ENCODE results near the gene RETREG1.
A peak's percentile ranks its signal among the peaks of the same experiment; 100 is the strongest.

Gene RETREG1

GRCh38 chr5:16579142-16579847, 37.5 kb downstream of the RETREG1 start:
- DNase-seq, result peak; percentile 64

DNA sequence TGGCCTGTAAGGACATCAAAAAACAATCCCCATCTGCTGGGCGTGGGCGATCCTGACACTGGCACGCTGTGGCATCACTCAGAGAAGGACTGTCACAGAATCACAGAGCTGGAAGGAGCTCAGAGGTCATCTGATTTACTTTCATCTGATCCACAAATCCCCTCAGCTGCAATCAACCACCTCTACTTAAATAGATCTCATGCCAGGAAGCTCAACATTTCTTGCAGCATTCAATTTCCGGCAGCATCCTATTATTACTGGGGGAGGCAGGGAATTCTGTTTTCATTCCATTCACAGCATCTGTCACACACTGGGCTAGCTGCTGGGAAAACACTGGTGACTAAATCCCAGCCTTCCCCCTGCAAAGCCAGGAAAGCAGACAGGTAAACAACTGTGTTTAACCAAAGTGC, 38.3 kb downstream of the RETREG1 start:
- peak; percentile 84 for DNase-seq

DNA sequence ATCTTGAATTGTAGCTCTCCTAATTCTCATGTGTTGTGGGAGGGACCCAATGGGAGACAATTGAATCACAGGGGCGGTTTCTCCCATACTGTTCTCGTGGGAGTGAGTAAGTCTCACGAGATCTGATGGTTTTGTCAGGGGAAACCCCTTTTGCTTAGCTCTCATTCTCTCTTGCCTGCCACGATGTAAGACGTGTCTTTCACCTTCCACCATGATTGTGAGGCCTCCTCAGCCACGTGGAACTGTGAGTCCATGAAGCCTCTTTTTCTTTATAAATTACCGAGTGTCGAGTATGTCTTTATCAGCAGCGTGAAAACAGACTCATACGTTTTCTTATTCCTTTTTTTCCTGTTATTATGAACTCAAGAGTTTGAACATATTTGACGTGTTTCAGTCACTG, 39.1 kb downstream of the RETREG1 start:
- no peak for DNase-seq

DNA sequence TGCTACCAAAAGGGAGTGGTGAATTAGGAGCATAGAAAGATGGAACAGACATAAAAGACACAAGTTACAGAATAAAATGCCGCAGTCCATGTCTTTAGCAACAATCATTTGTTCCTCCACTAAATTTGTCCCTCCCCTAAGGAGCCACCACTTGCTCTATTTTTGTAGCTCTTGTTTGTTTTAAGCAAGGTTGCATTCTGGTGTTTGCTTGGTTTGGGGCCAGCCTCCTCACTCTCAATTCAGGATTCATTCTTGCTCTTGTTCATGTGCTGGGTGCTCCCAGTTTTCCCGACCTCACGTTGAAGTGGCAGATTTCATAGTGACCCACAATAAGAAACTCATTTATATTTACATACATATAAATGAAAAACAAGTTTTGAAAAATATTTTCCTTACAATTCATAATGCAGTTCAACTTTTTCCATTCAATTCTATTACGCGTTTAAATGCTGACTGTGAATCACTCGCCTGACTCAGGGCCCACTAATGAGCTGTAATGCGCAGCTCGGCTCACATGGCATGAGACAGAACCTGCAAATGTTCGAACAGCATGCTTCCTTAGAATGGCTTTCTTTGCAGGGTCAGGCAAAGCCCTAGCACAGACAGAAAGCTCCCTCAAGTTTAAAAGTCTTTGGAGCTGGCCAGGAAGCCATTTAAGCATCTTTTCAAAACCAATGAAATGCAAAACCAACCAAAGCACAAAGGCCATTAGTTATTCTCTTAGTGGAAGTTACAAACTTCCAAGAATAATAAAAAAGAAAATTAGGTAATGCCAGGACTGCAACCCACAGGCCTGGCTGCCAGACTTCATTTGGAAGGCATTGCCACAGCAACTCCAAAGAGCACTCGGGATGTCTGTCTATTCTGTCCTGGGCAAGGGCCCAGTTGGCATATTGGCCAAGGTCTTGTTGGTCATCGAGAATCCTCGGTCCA, 41.7 kb downstream of the RETREG1 start:
- no peak for DNase-seq

DNA sequence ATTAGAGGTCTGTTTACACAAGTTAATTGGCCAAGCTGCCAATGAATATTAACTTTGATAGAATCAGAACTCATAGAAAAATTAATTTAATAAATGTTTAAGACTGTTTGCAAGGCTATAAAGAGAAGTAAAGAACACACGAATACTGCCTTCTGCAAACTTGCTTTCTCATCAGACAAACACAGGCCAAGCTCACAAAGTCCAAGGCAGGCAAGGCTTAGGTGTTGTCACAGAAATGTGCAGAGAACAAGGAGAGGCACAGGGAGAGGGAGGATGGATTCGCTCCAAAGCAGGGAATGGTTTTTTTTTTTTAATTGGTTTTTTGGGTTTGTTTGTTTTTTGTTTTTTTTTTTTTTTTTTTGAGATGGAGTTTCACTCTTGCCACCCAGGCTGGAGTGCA, 43.4 kb downstream of the RETREG1 start:
- DNase-seq, result peak; percentile 16

- no peak for DNase-seq
Measured at GRCh38 chr5:16572289-16573015, 44.3 kb downstream of the RETREG1 start.

DNA sequence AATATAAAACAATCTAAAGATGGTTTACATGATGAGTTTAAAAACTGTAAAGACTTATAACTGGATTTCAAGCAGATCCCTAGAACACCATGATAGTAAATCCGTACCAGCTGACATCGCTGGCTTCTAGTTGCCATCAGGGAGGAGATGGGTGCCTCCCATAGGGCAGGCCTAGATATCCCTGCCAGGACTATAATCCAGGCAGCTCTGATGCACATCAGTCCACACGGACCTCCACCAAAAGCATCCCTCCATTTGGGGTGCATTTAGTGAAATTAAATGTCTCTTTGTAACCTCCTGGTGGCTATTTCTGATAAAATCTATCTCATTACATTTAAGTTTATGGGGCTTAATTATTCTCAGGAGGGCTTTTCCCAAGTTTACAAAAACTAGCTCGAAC, 45.8 kb downstream of the RETREG1 start:
- DNase-seq, result no peak

DNA sequence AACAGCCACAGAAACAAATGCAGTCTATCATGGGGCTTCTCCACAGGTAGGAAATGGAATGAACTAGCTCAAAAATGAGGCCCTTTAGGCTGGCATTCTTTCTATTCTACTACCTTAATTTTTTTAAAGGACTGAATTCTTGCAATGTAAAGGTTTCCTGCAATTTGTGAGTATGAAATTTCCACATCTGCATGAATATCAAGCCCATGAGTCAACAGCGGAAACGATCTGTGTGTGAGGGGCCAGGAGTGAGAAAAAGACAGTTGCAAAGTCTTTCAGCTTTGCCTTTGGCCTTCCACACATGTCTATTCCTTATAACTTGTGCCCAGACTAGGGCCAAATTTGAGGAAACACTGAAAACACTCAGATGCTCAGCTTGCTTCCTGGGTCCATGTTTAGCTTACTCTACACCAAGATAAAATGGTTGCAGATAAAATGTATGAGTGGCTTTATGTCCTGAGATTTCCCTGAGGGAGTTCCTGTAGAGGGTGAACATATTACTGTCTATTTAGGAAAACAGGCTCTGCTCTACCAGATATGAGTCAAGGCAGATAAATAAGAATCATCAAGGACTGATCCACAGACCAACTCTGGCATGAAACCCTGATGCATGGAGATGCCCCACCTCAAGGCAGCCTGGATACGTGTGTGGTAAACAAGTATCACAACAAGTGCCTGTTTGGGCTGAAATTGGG, 46.5 kb downstream of the RETREG1 start:
- no peak for DNase-seq

GRCh38 chr5:16568875-16569580, 47.8 kb downstream of the RETREG1 start:
- peak; percentile 96 for DNase-seq

DNA sequence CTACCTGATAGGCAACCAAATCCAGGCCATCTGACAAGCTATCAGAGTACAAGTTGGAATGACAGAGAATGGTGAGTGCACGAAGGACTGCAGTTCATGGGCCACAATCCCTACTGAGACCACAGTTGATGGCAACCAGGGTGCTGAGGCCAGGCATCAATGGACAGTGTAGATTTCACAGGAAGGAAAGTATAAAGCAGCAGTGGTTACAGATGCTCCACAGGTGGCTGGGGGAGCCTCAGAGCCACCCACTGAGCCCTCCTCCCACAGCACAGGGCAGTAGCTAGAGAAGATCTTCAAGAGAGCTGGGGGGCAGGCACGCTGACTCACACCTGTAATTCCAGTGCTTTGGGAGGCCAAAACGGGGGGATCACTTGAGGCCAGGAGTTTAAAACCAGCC, 49.4 kb downstream of the RETREG1 start:
- no peak for DNase-seq

DNA sequence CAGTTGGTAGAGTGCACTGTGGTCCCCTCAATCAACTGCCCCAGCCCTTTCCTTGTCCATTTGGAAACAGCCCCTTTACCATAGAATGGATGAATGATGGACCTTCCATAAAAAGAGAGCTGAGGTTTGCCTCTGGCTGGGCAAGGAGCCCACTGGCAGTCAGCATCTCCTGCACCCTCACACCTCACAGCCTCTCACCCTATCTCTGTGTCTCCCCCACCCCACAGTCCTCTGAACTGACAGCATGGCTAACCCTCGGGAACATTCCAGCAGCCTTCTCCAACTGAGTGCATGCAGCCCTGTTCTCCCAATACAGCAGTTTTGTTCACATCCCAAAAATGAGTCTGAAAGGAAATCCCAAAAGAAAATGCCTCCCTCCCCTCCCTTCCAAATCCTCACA, 51.7 kb downstream of the RETREG1 start:
- DNase-seq, result no peak

DNA sequence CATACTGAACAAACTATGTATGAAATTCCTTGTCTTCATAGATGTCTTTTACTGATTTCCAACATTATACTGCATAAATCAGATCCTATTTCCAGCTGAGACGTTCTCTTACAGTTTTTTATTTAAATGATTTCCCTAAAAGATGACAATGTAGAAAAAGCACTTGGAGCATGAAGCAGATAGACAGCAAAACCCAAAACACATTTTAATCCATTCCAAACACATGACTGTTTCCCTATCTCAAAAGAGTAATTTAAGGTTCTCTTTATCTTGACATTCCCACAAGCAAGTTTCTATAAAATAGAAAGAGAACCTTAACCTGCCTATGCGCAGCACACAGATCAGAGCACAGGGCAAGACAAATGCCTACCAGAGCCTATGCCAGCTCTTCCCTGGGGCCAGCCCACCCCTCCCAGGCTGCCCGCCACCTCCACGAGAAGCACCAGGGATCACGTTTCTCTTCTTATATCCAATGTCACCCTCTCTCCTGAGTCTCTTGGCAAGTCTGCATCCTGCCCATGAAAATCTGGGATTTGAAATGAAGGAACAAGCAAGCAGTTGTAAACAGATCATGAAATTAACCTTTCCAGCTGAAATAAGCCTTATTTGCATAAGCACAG, 52.4 kb downstream of the RETREG1 start:
- no peak for DNase-seq

DNA sequence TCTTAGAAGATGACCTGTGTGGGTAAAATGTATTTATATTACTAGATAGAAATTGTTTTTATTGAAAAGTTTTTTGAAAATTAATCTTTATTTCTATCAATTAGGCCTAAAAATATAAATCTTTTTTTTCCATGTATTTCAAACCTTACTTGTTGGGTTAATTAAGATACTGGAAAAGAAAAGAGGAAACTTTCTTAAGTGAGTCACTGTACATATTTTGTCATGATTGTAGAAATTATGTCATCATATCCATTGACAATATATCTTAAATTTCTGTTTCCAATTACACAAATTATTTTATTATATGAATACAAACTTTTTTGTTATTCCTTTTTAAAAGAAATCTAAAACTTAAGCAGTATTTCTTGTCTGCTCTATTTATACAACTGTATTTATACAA, 53.1 kb downstream of the RETREG1 start:
- no peak for DNase-seq

DNA sequence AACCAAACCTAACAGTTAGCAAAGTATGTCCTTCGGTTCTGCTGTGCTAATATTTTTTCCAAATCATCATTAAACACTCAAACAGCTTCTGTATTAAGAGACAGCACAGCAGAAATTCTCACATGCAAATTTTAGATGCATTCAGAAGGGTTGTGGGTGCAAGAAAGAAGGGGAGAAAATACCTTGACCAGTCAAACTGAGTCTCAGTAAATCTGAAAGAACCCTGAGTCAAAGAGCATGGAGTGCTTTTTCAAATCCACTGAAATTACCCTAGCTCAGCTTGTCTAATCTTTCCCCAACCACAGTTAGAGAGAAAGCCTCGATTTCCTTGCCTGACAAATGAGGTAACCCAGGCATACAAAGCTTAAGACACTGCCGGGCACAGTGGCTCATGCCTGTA, 55.1 kb downstream of the RETREG1 start:
- no peak for DNase-seq

GRCh38 chr5:16559702-16560101, 57.1 kb downstream of the RETREG1 start:
- DNase-seq, result peak; percentile 11

DNA sequence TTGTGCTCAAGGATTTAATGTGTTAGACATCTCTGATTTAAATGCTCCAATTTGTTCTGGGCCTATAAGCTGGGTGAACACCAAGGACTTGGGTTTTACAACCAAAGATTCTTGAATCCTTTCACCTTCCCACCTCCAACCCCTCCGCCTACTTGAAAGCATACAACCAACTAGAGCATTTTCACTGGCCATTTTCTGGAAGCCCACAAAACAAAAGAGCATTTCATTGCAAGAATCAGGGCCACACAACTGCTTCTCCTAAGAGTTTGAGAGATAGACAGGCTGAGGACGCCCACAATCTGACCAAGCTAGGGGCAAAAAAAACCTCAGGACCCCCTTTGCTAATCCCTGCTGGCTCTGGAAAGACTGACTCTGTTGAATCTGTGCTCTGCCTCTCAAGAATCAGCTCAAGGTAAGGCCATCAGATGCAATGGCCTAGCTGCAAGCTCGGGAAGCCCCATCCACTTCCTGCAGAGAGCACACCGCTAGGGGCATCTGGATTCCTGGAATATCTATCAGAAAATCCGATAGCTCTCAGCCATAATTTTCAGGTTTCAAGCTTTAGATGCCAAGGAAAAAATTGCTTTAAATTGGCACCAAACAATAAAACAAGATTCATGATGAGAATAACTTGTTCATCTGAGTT, 57.7 kb downstream of the RETREG1 start:
- no peak for DNase-seq

DNA sequence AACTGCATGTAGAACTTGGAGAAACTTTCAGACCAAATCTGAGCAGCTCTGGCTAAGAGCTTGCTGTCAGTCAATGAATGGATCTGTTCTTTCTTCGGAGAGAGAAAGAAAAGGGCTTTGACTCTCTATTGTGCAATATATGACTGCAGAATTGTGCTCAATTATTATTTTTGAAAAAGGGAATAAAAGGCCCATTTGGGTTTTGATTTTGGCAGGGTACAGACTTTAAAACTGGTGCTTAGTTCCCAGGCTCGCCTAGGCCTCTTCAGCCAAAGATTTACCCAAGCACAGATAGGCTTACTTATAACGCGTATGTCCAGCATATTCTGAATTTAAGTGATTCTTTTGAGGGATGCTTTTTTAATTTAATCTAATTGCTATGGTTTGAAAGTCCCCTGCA, 59.3 kb downstream of the RETREG1 start:
- DNase-seq, result no peak

DNA sequence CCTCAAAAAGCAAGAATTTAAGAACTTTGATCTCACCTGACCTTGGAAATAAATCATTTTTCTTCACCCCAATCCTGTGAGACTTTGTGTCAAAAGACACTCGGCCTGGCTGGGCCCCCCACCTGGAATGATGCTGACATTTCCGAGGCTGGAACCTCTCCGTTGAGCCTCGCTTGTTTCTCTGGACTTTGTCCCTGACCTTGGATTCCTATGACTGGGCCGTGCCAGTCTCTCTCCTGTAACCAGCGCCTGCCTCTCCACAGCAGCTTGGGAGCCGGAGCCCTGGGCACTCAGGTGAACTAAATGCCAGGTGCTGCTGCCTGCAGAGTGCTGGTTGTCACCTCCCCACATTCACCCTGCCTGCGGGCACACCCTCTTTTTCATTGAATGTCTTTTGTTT, 62.7 kb downstream of the RETREG1 start:
- no peak for DNase-seq

DNA sequence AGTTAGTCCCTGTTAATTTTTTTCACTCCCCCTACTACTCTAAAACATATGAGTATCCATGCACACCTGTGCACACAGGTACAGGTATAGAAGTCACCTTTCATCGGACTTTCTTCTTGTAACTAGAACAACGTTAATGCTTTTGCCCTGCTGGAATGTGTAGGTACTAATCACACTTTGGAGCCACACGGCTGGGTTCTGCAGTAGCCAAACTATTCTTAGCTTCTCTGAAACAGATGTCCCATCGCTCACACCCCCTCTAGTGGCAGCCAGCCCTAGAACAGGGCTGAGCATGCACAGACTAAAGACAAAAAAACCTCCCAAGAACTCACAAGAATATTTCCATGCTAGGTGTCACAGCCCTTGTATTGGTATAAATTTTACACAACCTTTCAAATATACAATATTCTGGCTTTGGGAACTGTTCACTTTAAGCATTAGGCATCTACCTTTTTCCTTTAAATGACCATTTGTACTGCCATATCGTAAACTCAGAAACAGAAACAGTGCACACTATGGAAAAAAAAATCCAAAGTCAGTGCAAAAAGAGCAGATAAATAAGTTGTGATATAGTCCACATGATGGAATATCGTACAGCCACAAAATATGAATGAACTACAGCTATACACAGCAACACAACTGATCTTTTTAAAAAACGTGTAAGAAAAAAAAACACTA, 64.0 kb downstream of the RETREG1 start:
- peak; percentile 60 for DNase-seq

DNA sequence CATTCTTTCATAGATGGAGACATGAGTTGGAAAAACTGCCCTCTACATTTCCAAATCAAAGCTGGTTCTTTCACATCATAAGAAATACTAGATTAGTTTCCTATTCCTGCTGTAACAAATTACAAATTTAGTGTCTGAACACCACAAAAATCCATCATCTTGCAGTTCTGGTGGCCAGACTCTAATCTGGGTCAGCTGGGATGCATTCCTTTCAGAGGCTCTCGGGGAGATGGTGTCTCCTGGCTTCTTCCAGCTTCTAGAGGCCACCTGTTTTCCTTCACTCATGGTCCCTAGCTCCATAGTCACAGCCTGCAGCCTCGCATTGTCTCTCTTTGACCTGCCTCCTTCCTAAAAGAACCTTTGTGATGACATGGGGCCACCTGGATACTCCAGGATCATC, 65.2 kb downstream of the RETREG1 start:
- no peak for DNase-seq
